ENCODE data around the gene AP4E1.

DNA sequence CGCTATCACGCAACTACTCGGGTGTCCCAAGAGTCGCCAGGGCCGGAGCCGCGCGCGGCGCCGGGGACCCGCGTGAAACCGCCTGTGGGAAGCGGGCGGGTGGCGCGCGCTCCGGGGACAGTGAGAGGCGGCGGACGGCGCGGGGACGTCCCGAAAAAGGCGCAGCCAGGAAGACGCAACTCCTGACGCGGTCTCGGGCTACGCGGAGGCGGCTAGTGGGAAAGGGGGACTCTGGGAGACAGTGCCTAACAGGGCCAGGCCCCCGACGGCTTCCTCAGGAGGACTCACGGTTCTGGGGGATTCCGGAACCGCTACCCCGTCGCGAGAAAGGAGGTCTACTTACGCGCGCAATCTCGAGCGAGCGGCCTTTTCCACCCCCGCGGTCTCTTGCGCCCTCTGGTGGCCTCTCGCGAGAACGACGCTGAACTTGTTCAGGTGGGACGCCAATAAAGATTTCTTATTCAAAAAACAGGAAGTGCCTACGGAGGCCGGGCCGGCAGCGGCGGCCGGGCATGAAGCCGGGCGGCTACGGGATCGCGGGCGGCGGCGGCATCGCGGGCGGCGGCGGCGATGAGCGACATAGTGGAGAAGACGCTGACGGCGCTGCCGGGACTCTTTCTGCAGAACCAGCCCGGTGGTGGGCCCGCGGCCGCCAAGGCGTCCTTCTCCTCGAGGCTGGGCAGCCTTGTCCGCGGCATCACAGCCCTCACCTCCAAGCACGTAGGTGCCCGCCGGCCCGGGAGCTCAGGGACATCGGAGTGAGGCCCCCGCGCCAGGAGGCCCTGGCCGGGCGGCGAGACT, at the start of gene AP4E1:
- TF ChIP-seq POLR2AphosphoS5 (IDR thresholded peaks at IDR 0.05) (peak; percentile 86 to 91), CTCF (IDR thresholded peaks at IDR 0.05) (peak; percentile 96 to 99 (median 96)), POLR2A (IDR thresholded peaks at IDR 0.05; ENCODE audit: low read depth) (peak; percentile 35), EP300 (IDR thresholded peaks at IDR 0.05) (no peak)

All from esophagus muscularis mucosa (tissue), 4 donors.